K562 (cell line): Measurements from ENCODE around the gene CPM. TPM values are rescaled to one million over a fixed set of nuclear protein-coding genes. Genes with fewer than 3 reads are reported as not detected.

Experiments used
- CREM ChIP-seq: IDR thresholded peaks from 2 replicates; pipeline ENCODE4 v1.6.1; 2014; ENCODE audit warnings: antibody characterized with exemption, low read depth
- HOMEZ ChIP-seq: fragments of 250-450 bp; sonication (Bioruptor Pico); IDR thresholded peaks from 2 replicates; pipeline ENCODE4 v1.4.0; 2020; ENCODE audit warnings: mild to moderate bottlenecking, moderate library complexity
- TFAM ChIP-seq: fragments of 250-450 bp; sonication (Bioruptor Pico); conservative IDR thresholded peaks from 2 replicates; pipeline ENCODE4 v1.5.0; 2021; ENCODE audit warnings: mild to moderate bottlenecking, moderate library complexity
- ZNF174 ChIP-seq: fragments of 250-450 bp; sonication (Bioruptor Pico); IDR thresholded peaks from 2 replicates; pipeline ENCODE4 v1.4.0; 2020; ENCODE audit warnings: mild to moderate bottlenecking
- ZNF197 ChIP-seq: fragments of 200-800 bp; sonication (Bioruptor generic); IDR thresholded peaks from 2 replicates; pipeline ENCODE4 v1.6.1; 2016; ENCODE audit warnings: low read depth, missing genetic modification characterization, missing compliant biosample characterization
- ZNF263 ChIP-seq: sonication (generic); formaldehyde crosslinking; IDR thresholded peaks from 2 replicates; pipeline ENCODE4 v1.8.0; 2022; ENCODE audit warnings: mild to moderate bottlenecking, missing genetic modification reagents, borderline replicate concordance
- polyA plus RNA-seq, 8 experiments: library from polyadenylated mRNA; depleted of rRNA in 4 of 8; stranded (reverse) in 5 of 8; unstranded in 3 of 8; fragments of >200 nt; fragmentation: Nextera tagmentation in 2 of 8; fragmentation: Illumina TruSeq in 1 of 8; extraction: Ambion mirVana in 2 of 8; extraction: Trizol in 1 of 8; gene quantifications; 2 replicates each; pipeline versions ENCODE4 v1.2.1 to v1.2.3, GENCODE V29; 2011 to 2014; ENCODE audit warnings: inconsistent platforms in 1 of 8, missing spikeins in 1 of 8
- total RNA-seq, 7 experiments: library from RNA; depleted of rRNA in 6 of 7; stranded (reverse); fragments of >200 nt in 6 of 7; fragmentation: Illumina TruSeq in 2 of 7; extraction: Trizol in 2 of 7; gene quantifications; 2 replicates each; pipeline versions ENCODE4 v1.2.1 to v1.2.3, GENCODE V29; 2011 to 2021; ENCODE audit warnings: low replicate concordance in 1 of 7
- TF ChIP-seq, protein P1 (sequence below): fragments of 250-450 bp; sonication (Bioruptor Pico); IDR thresholded peaks from 2 replicates; pipeline ENCODE4 v1.4.0; 2020
- TF ChIP-seq, protein P2 (sequence below): fragments of 450-650 bp; IDR thresholded peaks from 2 replicates; pipeline ENCODE4 v1.6.1; 2016; ENCODE audit warnings: mild to moderate bottlenecking

Gene CPM
- total and polyA plus RNA-seq, 9 of the 15 experiments (the other 6 are each of a cell fraction or from before 2014, with no cell fraction given) = 0.31 TPM; not detected in 8

DNA sequence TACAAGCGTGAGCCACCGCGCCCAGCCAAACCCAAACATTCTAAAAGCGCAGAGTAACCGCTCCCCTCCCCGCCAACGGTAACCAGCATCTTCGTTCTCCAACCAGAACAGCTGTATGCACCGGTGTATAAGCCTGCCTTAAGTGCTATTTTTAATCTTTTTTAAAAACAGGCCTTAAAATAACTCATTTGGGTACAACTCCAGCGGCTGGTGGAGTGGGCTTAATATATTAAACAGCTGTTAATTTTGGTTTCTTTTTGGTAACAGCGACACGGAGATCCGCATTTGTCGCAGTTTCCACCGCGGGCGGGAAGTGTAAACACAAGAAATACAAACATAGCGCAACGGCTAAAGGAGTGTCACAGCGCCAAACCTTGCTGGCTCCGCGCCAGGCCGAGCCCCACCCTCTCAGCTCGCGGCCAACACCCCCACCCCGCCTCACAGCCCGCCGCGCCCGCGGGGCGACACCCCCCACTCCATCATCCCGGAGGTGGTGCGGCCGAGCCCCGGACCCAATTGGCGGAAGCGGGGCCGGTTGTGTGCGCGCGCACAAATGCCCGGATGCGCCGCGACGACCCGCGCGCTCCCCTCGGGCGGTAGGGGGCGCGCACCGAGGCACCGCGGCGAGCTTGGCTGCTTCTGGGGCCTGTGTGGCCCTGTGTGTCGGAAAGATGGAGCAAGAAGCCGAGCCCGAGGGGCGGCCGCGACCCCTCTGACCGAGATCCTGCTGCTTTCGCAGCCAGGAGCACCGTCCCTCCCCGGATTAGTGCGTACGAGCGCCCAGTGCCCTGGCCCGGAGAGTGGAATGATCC is 125.2 kb downstream of the CPM start, which contains the start of gene MDM2 (continued):
- TF ChIP-seq HOMEZ (CRISPR knock-in tag) (no peak), ZNF263 (CRISPR knock-in tag) (no peak; the same call in 1 of the 2 replicates), ZNF197 (CRISPR knock-in tag) (no peak), ZNF174 (no peak), TFAM (CRISPR knock-in tag) (no peak), CREM (peak; percentile 76; the same call in 1 of the 2 replicates)
- TF ChIP-seq, protein P1, sequence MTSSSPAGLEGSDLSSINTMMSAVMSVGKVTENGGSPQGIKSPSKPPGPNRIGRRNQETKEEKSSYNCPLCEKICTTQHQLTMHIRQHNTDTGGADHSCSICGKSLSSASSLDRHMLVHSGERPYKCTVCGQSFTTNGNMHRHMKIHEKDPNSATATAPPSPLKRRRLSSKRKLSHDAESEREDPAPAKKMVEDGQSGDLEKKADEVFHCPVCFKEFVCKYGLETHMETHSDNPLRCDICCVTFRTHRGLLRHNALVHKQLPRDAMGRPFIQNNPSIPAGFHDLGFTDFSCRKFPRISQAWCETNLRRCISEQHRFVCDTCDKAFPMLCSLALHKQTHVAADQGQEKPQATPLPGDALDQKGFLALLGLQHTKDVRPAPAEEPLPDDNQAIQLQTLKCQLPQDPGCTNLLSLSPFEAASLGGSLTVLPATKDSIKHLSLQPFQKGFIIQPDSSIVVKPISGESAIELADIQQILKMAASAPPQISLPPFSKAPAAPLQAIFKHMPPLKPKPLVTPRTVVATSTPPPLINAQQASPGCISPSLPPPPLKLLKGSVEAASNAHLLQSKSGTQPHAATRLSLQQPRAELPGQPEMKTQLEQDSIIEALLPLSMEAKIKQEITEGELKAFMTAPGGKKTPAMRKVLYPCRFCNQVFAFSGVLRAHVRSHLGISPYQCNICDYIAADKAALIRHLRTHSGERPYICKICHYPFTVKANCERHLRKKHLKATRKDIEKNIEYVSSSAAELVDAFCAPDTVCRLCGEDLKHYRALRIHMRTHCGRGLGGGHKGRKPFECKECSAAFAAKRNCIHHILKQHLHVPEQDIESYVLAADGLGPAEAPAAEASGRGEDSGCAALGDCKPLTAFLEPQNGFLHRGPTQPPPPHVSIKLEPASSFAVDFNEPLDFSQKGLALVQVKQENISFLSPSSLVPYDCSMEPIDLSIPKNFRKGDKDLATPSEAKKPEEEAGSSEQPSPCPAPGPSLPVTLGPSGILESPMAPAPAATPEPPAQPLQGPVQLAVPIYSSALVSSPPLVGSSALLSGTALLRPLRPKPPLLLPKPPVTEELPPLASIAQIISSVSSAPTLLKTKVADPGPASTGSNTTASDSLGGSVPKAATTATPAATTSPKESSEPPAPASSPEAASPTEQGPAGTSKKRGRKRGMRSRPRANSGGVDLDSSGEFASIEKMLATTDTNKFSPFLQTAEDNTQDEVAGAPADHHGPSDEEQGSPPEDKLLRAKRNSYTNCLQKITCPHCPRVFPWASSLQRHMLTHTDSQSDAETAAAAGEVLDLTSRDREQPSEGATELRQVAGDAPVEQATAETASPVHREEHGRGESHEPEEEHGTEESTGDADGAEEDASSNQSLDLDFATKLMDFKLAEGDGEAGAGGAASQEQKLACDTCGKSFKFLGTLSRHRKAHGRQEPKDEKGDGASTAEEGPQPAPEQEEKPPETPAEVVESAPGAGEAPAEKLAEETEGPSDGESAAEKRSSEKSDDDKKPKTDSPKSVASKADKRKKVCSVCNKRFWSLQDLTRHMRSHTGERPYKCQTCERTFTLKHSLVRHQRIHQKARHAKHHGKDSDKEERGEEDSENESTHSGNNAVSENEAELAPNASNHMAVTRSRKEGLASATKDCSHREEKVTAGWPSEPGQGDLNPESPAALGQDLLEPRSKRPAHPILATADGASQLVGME = peak; percentile 89
- TF ChIP-seq, protein P2, sequence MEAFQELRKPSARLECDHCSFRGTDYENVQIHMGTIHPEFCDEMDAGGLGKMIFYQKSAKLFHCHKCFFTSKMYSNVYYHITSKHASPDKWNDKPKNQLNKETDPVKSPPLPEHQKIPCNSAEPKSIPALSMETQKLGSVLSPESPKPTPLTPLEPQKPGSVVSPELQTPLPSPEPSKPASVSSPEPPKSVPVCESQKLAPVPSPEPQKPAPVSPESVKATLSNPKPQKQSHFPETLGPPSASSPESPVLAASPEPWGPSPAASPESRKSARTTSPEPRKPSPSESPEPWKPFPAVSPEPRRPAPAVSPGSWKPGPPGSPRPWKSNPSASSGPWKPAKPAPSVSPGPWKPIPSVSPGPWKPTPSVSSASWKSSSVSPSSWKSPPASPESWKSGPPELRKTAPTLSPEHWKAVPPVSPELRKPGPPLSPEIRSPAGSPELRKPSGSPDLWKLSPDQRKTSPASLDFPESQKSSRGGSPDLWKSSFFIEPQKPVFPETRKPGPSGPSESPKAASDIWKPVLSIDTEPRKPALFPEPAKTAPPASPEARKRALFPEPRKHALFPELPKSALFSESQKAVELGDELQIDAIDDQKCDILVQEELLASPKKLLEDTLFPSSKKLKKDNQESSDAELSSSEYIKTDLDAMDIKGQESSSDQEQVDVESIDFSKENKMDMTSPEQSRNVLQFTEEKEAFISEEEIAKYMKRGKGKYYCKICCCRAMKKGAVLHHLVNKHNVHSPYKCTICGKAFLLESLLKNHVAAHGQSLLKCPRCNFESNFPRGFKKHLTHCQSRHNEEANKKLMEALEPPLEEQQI = no peak
